NCI-H1105 (cell line): ENCODE measurements around the gene AGFG1.
A peak's percentile ranks its signal among the peaks of the same experiment; 100 is the strongest.
"Not testable (repeated sequence)": the region's sequence is repeated elsewhere in the genome, so short reads cannot be mapped to it uniquely, and the experiment has no call there.

ENCODE experiments used
- DNase-seq: peaks from one replicate; lab custom pipeline; 2025; lab: John Stamatoyannopoulos, UW

The AGFG1 gene

DNA sequence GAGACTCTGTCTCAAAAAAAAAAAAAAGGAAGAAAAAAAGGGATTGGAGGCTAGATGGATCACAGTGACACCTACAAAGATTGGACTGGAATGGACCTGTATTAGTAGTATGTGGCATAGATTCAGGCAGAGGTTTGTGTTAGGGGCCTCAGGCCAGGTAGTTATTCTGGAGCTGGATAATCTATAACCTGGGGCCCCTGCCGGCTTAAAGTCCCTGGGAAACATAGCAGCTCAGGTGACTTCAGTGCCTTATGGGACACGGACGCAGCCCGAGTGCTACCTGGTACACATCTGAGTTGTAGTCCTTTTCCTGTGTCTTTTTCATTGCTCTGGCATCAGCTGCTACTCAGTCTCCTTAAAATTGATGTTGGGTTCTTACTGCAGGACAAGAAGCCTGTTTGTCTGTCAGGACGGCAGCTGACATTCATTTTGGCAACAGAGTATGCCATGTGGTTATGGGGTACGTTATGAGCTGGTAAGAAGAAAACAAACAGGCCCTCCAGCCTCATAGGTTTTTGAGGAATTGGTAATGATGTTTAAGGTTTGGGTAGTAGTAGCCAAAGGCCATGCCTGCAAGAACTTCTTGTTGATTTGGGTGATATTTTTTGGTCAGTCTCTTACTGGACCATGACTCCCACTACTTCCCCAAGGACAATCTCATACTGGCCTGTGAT, 27.8 kb downstream of the AGFG1 start:
- no peak for DNase-seq

DNA sequence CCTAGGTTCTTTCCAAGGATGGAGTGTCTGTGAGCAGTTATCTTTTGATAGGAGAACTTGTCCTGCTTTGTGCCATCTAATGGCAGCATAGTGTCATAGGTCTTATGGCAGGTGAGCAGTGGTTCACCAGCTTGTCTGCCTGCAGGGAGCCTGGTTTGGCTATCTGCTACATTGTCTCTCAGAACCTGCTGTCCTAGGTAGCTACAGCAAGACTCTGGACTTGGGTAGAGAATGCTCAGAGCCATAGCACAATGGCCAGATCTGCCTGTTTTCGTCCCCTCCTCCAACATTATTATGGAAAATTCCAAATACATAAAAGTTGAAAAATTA, 28.3 kb downstream of the AGFG1 start:
- DNase-seq = no peak

DNA sequence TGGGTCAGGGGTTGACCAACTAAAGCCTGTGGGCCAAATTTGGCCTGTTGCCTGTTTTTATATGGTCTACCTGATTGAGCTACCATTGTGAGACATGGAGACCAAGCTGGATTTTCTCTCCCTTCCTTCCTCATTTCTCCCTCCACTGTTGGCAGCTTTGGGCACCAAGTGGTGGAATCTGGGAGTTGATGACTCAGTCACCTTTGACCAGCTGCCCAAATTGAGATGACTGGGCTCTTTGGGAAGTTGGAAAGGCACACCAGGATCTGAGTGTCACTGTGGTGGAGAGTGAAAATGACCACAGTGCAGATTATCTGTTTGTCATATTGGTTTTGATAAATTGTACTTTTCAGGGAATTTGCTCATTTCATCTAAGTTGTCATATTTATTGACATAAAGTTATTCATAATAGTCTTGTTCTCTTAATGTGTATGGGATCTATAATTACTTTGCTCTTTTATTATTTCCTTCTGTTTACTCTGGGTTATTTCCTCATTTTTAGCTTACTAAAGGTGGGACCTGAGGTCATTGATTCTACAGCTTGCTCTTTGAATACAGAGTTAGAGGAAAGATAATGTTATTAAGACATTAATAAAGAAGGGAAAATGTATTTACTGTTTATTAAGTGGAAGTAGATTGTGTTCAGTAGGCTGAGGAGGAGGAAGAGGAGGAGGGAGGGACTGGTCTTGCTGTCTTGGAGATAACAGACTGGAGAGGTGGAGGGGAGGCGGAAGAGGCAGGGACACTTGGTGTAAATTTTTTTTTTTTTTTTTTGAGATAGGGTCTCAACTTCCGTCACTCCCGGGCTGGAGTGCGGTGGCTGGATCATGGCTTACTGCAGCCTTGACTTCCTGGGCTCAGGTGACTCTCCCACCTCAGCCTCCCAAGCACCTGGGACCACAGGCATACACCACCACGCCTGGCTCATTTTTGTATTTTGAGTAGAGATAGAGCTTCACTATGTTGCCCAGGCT, 31.8 kb downstream of the AGFG1 start:
- no peak for DNase-seq

DNA sequence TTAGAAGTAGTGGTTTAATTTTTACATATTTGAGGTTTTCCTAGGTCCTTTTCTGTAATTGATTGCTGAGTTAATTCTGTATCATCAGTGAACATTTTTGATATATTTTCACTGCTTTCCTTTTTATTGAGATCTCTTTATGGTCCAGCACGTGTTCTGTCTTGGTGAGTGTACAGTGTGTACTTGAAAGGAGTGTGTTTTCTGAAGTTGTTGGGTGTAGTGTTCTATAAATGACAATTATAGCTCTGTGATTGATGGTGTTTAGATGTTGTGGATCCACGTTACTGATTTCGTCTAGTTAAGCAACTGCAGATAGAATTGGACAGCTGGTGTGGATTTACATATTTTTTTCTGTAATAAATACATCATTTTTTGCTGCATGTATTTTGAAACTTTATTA, 32.7 kb downstream of the AGFG1 start:
- no peak for DNase-seq

DNA sequence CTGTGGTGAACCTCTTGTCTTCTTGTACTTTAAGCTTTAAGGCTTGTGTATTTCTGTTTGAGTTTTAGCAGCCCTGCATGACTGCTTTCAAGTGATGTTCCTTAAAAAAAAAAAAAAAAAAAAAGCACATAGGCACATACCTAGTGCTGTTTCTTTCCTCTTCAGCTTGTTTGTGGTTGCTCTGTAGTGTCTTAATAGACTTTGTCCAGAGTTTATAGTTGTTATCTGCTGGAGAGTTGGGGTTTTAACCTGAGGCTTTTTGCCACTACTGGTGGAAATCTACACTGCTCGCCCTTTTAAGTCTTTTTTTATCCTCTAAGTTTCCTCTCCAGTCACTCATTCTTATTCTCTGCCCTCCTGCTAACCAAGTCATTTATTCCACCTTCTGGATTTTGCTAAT, 34.5 kb downstream of the AGFG1 start:
- DNase-seq = no peak

DNA sequence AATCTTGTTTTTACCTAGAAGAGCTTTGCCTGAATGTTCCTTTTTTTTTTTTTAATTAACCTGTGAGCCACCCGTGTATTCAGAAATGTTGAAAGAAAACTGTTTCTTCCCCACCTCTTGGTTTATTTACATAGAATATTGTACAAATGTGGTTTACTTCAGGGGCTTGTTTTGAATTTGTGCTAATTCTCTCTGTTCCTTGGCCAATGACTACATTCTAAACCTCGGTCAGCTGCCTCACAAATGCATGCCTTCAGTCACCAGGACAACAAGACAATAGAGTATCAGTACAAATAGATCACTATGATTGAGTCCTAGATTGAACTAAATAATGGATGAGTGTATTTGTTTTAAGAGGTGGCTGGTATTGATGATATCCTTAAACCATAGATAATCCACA, 36.0 kb downstream of the AGFG1 start:
- no peak for DNase-seq

DNA sequence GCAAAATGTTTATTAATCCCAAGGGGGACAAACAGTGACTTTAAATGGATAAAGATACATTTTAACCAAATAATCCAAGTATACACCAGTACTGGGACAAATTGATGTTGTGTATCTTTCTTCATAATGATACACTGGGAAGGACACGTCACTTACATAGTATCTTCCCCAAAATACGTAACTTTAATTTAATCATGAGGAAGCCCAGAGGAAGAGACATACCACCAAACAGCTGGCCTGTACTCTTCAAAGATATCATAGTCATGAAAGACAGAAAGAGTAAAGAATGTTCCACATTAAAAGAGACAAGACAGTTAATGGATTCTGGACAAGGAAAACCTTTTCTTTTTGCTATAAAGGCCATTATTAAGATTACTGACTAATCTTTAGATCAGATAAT, 37.1 kb downstream of the AGFG1 start:
- DNase-seq = no peak

DNA sequence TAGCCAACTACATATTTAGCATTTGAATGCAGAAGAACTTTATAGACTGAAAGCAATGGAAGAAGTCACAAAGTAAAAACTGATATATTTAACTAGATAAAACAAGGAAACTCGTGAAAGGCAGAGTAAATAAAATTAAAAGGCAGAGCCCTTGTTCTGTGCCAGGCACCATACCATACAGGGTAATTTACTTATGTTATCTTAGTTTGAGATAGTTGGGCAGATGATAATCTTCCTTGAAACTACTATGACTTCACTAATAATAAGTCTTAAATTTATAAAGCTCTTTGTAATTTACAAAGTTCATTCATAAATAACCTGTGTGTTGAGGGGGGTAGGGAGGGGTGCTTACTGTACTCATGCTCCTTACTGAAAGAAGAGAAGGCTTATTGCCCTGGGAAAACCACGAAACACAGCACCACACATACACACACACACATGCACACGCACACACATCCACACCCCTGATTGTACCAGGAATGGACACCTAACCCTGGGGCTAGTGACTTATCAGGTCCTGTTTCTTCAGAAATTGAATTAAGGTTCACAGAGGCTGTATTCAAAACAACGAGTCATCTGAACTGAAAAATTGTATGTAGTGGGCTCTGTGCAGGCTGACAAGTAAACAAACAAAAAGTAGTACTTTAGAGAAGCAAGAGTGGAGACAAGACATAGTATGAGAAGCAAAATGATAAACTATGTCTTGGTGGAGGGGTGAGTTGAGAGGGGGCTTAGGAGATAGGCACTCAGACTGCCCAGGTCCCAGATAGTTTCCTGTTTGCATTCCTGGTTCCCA, 38.1 kb downstream of the AGFG1 start:
- DNase-seq = no peak

DNA sequence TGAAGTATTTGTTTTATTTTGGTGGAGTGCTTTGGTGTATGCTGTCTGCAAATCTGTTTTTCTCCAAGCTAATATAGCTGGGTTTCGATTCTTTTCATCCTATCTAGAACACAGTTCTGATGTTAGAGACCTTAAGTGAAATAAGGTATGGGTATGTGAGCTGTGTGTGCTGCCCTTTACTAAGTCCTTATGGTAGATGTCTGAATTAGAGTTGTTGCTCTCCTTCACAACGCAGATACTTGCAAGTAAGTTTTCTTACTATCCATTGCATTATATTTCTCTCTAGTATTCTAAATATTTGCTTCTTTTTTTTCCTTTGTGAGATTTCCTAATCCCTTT, 38.6 kb downstream of the AGFG1 start:
- no peak for DNase-seq

DNA sequence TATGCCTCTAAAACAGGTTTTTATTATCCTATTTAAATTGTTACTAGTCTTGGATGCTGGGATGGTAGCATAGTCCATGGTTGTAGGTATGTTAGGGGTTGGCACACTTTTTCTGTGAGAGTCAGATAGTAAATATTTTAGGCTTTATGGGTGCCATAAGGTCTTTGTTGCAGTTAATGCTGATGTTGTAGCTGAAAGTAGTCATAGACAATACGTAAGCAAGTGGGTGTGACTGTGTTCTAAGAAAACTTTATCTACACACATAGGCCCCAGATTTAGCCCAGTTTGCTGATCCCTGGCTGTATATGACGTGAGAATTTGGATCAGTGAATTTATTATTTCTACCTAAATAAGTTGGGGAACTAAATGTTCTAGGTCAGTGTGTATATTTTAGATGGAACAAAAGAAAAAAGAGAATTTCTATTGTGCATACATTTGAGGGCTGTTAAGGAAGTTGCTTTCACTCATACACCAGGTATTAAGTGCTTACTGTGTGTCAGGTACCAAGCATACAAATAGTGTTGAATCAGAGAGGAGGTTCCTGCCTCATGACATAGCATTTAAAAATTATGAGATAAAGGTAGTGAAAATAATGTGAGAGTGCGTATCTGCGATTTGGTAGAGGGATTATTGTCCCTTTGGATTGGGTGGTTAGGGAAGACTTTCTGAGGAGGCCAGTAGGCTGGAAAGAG, 39.4 kb downstream of the AGFG1 start:
- DNase-seq = no peak

DNA sequence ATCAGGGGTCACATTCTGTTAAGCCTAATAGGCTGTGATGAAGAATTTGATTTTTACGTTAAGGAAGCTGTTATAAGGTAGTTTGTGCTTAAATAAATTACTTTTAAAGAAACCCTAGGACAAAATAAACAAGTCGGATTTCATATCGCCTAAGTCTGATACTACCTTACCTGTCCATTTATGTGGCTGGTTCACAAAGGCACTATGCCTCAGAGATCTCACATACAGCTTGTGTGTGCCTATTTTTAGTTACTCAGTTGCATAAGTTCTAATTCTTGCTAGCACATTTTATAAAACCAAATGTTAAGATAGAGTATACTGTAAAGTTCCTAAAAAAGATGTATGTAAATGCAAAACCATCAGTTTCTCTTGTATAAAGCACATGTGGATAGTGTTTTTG, 40.0 kb downstream of the AGFG1 start:
- DNase-seq = no peak

DNA sequence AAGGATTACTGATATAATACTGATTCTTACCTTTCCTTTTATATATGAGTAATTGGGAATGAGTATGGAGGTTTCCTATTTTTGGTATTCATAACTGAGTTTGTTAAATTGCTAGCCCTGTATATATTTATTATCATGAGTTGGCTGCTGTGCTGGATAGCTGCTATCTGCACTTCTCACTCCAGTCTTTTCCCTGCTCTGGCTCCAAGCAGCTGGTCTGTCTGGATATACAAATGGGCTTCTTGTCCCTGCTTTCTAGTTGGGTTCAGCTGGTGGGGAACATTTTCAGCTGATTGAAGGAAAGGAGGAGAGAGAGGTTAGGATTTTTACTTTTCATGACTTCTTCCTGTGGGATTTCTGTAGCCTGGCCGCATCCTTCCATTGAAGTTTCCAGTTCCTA, 41.2 kb downstream of the AGFG1 start:
- DNase-seq = no peak

DNA sequence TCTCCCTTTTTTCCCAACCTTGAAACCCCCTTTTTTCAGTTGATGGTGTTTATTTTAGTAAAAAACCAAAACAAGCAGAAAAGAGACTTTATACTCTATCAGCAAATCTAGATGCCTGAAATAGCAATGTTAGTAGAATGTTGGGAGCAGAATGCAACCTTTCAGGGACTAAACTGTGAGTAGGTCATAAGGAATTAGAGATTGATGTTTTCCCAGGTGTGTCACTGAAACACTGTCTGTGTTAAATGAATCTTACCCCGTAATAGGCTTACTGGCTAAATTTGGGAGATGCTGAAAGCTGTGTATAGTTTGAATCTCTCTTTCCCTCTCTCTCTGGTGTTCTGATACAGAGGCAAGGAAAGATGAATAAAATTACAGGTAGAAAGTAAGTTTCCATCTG, 43.8 kb downstream of the AGFG1 start:
- no peak for DNase-seq

DNA sequence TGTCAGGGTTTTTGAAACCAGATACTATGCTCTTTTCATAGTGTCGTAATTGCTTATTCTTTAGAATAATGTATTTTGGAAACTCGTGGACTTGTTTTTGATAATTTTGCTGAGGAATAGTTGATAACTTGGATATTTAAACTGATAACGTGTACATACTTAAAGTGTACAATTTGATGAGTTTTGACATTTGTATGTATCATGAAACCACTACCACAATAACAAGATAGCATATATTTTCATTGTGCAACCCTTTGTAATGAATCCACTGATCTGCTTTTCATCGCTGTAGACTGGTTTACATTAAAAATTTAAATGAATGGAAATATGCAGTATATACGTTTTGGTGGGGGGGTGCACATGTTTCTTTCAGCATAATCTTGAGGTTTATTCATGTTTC, 45.8 kb downstream of the AGFG1 start:
- DNase-seq = no peak

DNA sequence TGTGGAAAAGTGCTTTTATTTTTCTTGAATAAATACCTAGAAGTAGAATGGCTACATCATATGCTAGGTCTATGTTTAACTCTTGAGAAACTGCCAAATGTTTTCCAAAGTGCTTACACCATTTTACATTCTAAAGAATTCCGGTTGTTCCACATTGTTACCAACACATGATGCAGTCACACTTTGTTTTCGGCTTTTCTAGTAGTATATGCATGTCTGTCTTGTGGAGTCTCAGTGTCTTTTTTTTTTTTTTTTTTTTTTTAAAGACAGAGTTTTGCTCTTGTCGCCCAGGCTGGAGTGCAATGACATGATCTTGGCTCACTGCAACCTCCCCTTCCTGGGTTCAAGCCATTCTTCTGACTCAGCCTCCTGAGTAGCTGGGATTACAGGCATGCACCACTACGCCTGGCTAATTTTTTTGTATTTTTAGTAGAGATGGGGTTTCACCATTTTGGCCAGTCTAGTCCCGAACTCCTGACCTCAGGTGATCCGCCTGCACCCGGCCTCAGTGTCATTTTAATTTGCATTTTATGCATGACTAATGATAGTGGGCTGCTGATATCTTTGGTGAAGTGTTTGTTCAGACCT, 46.4 kb downstream of the AGFG1 start:
- not testable (repeated sequence) for DNase-seq

DNA sequence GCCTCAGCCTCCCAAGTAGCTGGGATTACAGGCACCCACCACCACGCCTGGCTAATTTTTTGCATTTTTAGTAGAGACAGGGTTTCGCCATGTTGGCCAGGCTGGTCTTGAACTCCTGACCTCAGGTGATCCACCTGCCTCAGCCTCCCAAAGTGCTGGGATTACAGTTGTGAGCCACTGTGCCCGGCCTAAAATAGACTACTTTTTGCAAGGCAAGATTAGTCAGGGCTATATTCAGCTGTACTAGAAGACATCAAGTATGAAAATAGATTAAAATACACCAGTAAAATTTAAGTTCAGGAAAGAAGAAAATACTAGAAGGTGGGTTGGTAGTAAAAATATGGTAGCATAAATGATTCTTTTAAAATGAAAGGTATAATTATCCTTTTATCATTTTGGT, 49.2 kb downstream of the AGFG1 start:
- DNase-seq = not testable (repeated sequence)

DNA sequence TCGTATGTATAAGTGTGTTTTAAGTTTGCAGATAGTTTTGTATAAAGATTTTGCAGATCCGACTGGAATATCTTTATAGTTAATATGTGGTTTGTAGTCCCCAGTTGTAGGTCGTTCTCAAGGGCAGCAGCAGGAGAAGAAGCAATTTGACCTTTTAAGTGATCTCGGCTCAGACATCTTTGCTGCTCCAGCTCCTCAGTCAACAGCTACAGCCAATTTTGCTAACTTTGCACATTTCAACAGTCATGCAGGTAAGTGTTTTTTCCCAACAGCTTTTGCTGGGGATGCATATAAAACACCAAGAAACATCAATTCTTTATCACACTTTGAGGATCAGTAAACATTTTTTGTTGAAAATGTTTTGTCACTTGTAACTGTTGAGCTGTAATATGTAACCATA, 52.7 kb downstream of the AGFG1 start:
- no peak for DNase-seq

DNA sequence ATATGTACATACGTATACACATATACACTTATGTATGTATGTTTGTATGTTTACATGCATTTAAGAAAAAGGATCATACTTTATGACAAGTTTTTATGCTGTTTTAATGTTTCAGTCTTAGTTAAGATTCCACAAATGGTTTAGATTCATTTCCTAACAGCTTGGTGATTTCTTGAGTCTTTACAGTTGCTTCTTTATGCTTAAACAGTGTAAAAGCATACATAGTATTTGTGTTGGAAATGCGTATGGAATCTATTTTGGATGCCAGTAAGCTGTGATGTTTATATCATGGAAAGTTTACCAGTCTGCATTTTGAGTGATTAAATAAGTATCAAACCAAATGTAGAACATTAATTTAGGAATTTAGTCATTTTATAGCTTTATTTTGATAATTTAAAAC, 55.4 kb downstream of the AGFG1 start:
- DNase-seq = no peak

DNA sequence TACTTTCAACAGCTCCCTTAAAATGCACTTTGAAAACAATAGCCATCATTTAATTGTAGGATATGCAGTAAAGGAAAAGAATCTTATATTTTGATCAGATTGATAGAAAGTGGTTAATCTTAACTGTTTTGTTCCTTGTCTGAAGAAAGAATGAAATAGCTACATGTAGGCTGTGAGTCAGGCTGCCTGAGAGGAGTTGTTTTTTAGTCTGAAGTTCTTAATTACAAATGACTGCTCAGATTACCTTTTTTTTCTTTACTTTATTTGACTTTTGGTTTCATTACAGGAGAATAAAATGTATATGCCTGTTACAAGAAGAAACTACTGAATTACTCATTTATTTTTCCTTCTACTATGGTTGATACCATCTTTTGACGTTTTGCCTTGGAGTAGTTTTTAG, 56.8 kb downstream of the AGFG1 start:
- DNase-seq = no peak

DNA sequence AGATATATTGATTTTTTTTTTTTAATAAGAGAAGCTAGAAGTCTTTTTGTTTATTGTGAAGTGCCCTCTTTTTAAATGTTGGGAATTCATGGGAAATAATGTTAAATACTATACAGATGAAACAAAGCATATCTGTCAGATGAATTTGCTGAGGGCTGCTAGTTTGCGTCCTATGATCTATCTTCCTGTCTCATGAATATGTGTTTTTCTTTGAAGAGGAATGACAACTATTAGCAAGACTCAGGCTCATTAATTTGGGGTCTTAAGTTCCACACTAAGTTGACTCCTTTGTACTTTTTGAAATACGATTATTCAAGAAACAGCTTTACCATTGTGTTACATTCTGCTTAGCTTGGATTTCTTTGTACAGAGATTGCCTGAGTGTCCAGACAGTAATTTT, 57.9 kb downstream of the AGFG1 start:
- DNase-seq = no peak

DNA sequence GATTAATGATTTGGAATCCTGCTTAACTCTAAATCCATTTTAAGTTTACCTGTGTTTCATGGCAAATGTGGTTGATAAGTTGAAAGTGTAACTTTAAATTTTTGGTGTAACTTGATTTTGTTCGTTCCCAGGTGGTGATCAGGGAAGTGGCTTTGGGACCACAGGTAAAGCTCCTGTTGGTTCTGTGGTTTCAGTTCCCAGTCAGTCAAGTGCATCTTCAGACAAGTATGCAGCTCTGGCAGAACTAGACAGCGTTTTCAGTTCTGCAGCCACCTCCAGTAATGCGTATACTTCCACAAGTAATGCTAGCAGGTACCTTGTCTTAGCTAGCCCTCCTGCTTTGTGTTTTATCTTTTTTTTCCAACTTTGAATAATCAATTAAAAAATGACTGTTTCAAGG, 62.8 kb downstream of the AGFG1 start:
- DNase-seq = no peak

DNA sequence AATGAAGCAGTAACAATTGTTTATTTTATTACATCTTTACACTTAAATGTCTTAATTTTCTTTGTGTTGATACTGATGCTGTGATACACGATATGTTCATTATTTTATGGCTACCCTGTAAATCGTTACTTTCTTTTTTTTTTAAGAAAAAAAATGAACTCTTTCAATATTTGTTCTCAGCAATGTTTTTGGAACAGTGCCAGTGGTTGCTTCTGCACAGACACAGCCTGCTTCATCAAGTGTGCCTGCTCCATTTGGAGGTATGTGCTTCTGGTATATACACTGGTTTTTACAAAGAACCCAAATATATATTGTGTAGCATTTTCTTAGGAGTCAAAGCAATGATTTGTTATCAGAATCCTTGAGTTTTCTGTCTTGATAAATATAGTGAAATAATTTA, 64.5 kb downstream of the AGFG1 start:
- DNase-seq = peak; percentile 40
